OCI-LY7 (cell line): ENCODE measurements around the gene CHD2. TPM values are rescaled to one million over a fixed set of nuclear protein-coding genes. Genes with fewer than 3 reads are reported as not detected.

ENCODE experiments used
- BruUV-seq: library from RNA; stranded (reverse); fragments of 400-500 nt; replicated peaks from 2 replicates; lab custom pipeline; 2021; lab: Mats Ljungman, UMichigan
- CTCF ChIA-PET: fragments of 300-600 bp; sonication (Branson Sonifier 250); formaldehyde crosslinking; loops from one replicate; lab custom pipeline; 2022; ENCODE audit warnings: antibody characterized with exemption; ENCODE audit not compliant: unreplicated experiment; lab: Charles Lee
- POLR2A ChIA-PET: fragments of 300-600 bp; sonication (Branson Sonifier 250); formaldehyde crosslinking; loops from one replicate; lab custom pipeline; 2022; ENCODE audit warnings: antibody characterized with exemption; lab: Charles Lee
- DNase-seq: peaks from one replicate; pipeline ENCODE4 v3.0.0-alpha.2; 2015; ENCODE audit warnings: low spot score
- H2AFZ ChIP-seq: fragments of 200-600 bp; sonication (generic), shearing (Covaris generic); 2 replicates; pipeline ENCODE4 v1.6.1; 2014; ENCODE audit warnings: mild to moderate bottlenecking, antibody characterized with exemption, low read length, moderate library complexity
- H3K27ac ChIP-seq: fragments of 200-600 bp; sonication (generic); 2 replicates; pipeline ENCODE4 v1.5.1; 2014; ENCODE audit warnings: mixed run types, low read depth, mild to moderate bottlenecking, moderate library complexity, low read length, inconsistent platforms; ENCODE audit not compliant: poor library complexity, severe bottlenecking
- H3K36me3 ChIP-seq: fragments of 200-600 bp; sonication (generic); 2 replicates; pipeline ENCODE4 v1.6.1; 2014; ENCODE audit warnings: mild to moderate bottlenecking, antibody characterized with exemption, low read length, moderate library complexity, mixed read lengths; ENCODE audit not compliant: insufficient read depth
- H3K4me1 ChIP-seq: fragments of 200-600 bp; sonication (generic); 2 replicates; pipeline ENCODE4 v1.5.1; 2014; ENCODE audit warnings: mild to moderate bottlenecking, low read length; ENCODE audit not compliant: insufficient read depth, poor library complexity, severe bottlenecking
- H3K4me2 ChIP-seq: fragments of 200-600 bp; sonication (generic); 2 replicates; pipeline ENCODE4 v1.6.1; 2014; ENCODE audit warnings: mild to moderate bottlenecking, low read length
- H3K4me3 ChIP-seq: fragments of 200-600 bp; sonication (generic); 2 replicates; pipeline ENCODE4 v1.5.1; 2014; ENCODE audit warnings: mild to moderate bottlenecking, low read depth, low read length; ENCODE audit not compliant: poor library complexity, severe bottlenecking
- H3K79me2 ChIP-seq: fragments of 200-600 bp; sonication (generic); 2 replicates; pipeline ENCODE4 v1.6.1; 2016; ENCODE audit warnings: low read depth, mild to moderate bottlenecking, low read length, moderate library complexity, mixed read lengths; ENCODE audit not compliant: insufficient read depth
- H3K9me2 ChIP-seq: fragments of 200-600 bp; sonication (generic); 2 replicates; pipeline ENCODE4 v1.6.1; 2016; ENCODE audit warnings: mild to moderate bottlenecking, low read length, mixed read lengths; ENCODE audit not compliant: insufficient read depth
- H3K9me3 ChIP-seq: fragments of 200-600 bp; sonication (generic); 2 replicates; pipeline ENCODE4 v1.6.1; 2014; ENCODE audit warnings: mild to moderate bottlenecking, mixed run types, low read length, mixed read lengths
- H4K20me1 ChIP-seq: fragments of 200-600 bp; sonication (generic); 2 replicates; pipeline ENCODE4 v1.6.1; 2014; ENCODE audit warnings: mild to moderate bottlenecking, antibody characterized with exemption, low read length, moderate library complexity, mixed read lengths; ENCODE audit not compliant: insufficient read depth
- EZH2phosphoT487 ChIP-seq: fragments of 200-600 bp; sonication (generic); IDR thresholded peaks from 2 replicates; pipeline ENCODE4 v1.6.1; 2018; ENCODE audit warnings: low read depth, borderline replicate concordance, mild to moderate bottlenecking, mixed run types, antibody characterized with exemption, low read length, moderate library complexity, mixed read lengths
- intact Hi-C: fragments of 100-400 bp; cut with micrococcal nuclease; formaldehyde crosslinking; loops from one replicate; pipeline ENCODE4 v1.10.0; 2022; ENCODE audit not compliant: unreplicated experiment
- total RNA-seq, 2 experiments: library from RNA; depleted of rRNA in 1 of 2; stranded (reverse); fragments of >200 nt in 1 of 2; shearing (Covaris generic) in 1 of 2; gene quantifications; 2 replicates each; pipeline ENCODE4 v1.2.3, GENCODE V29; 2014 to 2022
- TF ChIP-seq, protein P1 (sequence below): fragments of 200-600 bp; sonication (generic); conservative IDR thresholded peaks from 2 replicates; pipeline ENCODE4 v1.5.1; 2014; ENCODE audit warnings: mild to moderate bottlenecking, antibody characterized with exemption, low read length, moderate library complexity, mixed read lengths

The CHD2 gene
- total RNA-seq, 2 experiments from 2014 or later = 133 to 213 TPM

DNA sequence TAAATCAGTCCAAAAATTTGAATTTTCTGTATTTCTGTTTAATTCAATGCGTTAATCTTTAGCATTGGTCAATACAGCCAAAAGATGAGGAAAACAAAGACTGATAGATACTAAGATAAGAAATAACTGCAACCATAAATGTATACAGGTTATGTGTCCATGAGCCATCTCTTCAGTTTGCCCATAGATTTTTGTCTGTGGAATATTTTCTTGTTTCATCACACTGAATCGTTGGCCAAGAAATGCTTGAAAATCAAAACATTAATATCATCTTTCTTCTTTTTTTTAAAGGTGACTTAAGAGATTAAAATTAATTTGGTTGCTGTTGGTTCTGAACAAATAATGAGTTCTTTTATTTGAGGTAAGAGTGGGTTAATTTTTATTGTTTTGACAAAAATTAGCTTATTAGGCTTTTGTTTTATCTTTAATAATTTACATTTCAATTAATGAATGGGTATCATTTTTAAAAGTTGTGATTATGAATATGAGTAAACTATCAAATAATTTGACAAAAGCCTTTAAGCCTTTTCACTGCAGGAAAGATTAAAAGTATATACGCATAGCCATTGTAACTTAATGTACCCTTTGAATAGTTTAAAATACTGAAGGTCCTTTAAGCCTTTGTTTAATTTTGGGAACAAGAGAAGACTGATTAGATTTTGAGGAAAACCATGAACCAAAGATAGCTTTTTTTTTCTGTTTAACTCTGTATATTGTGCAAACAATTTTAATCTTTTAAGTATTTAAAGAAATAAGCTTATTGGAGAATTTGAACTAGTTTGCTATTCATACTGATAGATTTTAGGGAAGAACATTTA lies 14.7 kb upstream of the CHD2 start:
- ChIA-PET POLR2A (interaction anchor here (0.7 to 11.9 kb wide), 14 partner anchors 10 to 575 kb away, joined by 3 to 203 read pairs (median 15); partner anchors contain the start of gene CHD2), CTCF (interaction anchor here (0.5 to 0.9 kb wide), 2 partner anchors 63 to 74 kb away, joined by 3 read pairs; no protein-coding TSS in a partner anchor)
- TF ChIP-seq, protein P1, sequence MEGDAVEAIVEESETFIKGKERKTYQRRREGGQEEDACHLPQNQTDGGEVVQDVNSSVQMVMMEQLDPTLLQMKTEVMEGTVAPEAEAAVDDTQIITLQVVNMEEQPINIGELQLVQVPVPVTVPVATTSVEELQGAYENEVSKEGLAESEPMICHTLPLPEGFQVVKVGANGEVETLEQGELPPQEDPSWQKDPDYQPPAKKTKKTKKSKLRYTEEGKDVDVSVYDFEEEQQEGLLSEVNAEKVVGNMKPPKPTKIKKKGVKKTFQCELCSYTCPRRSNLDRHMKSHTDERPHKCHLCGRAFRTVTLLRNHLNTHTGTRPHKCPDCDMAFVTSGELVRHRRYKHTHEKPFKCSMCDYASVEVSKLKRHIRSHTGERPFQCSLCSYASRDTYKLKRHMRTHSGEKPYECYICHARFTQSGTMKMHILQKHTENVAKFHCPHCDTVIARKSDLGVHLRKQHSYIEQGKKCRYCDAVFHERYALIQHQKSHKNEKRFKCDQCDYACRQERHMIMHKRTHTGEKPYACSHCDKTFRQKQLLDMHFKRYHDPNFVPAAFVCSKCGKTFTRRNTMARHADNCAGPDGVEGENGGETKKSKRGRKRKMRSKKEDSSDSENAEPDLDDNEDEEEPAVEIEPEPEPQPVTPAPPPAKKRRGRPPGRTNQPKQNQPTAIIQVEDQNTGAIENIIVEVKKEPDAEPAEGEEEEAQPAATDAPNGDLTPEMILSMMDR = no peak
- no peak for TF ChIP-seq EZH2phosphoT487
- Histone ChIP-seq H3K36me3 (peaks cover 74% of the 10 kb centered on the region), H2AFZ (no peak overlapping the region), H3K27ac (peak overlapping the region; percentile 82), H3K4me3 (peak overlapping the region; percentile 86), H3K79me2 (peaks cover 80% of the 10 kb centered on the region), H4K20me1 (peaks cover 20% of the 10 kb centered on the region; the same call in 1 of the 2 replicates), H3K9me2 (no peaks in the 10 kb centered on the region), H3K9me3 (peaks cover 6% of the 10 kb centered on the region; the same call in 1 of the 2 replicates), H3K4me2 (peak overlapping the region; percentile 82), H3K4me1 (peaks cover 40% of the 10 kb centered on the region)
- BruUV-seq = no TSS peak
- intact Hi-C loops = no loop called here
- DNase-seq = no peak

DNA sequence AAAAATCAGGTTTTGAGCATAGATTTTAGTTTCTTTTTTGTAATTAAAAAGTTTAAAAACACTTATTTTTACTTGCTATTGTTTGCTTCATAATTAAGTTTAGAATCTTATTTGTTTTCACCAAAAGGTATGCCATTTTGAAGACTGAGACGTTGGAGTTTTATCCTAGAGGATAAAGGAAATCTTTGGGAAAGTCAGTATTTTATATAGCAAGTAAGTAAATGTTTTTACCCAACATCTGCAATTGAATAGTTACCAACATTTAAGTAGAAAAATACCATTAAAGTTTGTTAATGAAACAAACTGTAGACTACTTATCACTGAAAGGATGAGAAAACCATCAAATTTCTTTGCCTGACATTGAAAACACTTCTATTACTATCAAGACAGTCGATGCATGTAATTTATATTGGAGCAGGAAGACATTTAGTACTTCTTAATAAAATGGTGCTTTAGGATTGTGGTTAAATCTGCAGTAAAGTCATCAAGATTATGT lies 14.0 kb upstream of the CHD2 start:
- H3K36me3 ChIP-seq = peaks cover 81% of the 10 kb centered on the region
- peak overlapping the region; percentile 86 for H3K4me3 ChIP-seq
- POLR2A ChIA-PET = interaction anchor here (0.7 to 11.9 kb wide), 11 partner anchors 9 to 575 kb away, joined by 3 to 203 read pairs (median 53); partner anchors contain the start of gene CHD2
- CTCF ChIA-PET = interaction anchor here (0.5 kb wide), 1 partner anchor 64 kb away, joined by 3 read pairs; no protein-coding TSS in a partner anchor
- H2AFZ ChIP-seq = no peak overlapping the region
- H3K9me2 ChIP-seq = no peaks in the 10 kb centered on the region
- intact Hi-C loops = no loop called here
- peaks cover 20% of the 10 kb centered on the region; the same call in 1 of the 2 replicates for H4K20me1 ChIP-seq
- H3K4me2 ChIP-seq = peak overlapping the region; percentile 82
- H3K4me1 ChIP-seq = peaks cover 33% of the 10 kb centered on the region
- peaks cover 6% of the 10 kb centered on the region; the same call in 1 of the 2 replicates for H3K9me3 ChIP-seq
- BruUV-seq = no TSS peak
- TF ChIP-seq, protein P1 = no peak
- TF ChIP-seq EZH2phosphoT487 = no peak
- peak overlapping the region; percentile 82 for H3K27ac ChIP-seq
- DNase-seq = no peak
- H3K79me2 ChIP-seq = peaks cover 87% of the 10 kb centered on the region
